GM04504 (cell line): ENCODE data around the gene TRAF1.

Experiments used
- DNase-seq: peaks from one replicate; pipeline ENCODE4 v3.0.0-alpha.2; 2012; ENCODE audit warnings: low read depth

Gene TRAF1

DNA sequence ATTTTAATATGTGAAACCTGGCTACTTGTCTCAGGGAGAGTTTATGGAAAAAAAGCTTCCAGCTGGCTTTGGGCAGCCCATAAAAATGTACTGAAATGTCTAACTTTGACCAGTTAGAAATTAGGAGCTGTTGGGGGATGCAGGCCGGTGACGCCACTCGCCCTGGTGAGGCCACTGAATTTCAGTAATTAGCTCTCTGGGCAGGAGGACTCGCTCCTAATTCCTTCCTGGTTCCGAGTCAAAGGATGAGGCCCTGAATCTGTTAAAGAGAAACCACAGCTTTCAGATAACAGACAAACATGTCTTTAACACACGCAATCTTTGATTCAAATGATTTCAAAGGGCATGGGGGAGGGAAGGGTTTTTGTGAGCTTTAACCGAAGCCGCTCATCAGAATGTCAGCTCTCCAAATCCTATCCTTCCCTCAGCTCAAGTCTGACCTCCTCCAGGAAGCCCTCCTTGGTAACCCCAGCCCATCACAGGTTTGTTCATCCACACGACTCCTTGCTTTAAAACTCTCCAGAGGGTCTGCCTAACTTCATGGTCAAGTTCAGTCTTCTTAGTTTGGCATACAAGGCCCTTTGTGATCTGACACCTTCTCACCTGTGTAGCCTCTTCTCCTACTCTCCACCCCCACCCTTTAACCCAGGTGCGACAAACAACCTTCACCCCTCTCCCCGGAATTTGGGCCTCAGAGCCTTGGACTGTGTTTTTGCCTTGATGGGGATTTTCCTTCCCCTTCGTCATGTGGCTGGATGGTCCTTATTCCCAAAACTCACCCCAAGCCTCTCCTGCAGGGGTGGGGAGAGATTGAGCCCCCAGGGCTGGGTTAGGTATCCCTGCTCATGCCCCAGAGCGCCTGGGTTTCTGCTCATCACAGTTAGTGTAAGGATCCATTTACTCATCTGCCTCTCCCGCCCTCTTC is 36.0 kb downstream of the TRAF1 start:
- no peak for DNase-seq

GRCh38 chr9:120889606-120890271 is 36.9 kb downstream of the TRAF1 start:
- no peak for DNase-seq

DNA sequence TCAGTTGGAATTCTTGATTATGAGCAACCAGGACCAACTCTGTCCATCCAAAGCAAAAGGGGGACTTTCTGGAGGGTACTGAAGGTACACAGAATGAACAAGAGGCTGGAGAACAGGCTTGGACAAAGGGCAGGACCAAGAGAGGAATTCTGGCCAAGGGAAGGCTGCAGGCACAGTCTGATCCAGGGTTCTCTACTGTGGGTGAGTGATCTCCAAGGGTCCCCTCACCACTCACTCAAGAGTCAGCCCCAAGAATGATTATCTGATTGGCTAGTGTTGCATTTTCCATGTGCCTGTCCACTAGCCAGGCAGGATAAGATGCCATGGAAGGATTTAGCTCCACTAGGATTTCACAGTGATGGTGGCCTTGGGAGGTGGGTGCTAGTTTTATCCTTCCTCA is 38.0 kb downstream of the TRAF1 start:
- no peak for DNase-seq

DNA sequence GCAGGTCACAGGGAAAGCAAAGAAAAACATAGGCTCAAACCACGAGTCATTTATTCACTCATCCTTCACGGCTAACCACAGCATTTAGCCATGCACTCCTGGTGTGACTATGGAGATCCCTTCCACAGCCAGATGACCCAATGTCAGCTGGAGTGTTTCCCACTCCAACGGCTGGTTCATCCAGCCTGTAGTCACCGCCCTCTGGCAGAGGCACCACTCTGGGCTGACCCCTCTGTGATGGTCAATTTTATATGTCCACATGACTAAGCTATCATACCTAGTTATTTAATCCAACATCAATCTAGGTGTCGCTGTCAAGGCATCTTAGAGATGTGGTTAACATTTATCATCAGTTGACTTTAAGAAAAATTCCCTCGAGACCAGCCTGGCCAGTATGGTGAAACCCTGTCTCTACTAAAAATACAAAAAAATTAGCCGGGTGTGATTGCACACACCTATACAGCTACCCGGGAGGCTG is 40.1 kb downstream of the TRAF1 start:
- DNase-seq: peak; percentile 72

DNA sequence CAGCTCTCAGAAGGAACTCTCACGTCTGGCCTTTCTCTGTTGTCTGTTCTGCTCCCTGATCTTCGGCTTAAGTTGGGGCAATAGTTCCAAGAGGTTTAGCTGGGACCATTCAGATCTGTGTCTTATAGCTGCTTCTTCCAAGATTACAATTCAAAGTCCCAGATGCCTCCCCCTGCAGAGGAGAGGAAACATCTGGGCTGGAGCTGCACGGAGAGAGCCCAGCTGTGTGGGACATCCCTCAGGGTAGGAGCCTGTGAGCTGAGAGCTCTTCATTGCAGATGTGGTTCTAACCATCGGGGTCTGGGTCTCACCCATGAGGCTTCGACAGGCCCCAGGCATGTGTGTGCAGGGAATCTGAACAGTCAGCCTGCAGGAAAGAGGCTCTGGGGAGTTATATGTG is 40.6 kb downstream of the TRAF1 start:
- no peak for DNase-seq

DNA sequence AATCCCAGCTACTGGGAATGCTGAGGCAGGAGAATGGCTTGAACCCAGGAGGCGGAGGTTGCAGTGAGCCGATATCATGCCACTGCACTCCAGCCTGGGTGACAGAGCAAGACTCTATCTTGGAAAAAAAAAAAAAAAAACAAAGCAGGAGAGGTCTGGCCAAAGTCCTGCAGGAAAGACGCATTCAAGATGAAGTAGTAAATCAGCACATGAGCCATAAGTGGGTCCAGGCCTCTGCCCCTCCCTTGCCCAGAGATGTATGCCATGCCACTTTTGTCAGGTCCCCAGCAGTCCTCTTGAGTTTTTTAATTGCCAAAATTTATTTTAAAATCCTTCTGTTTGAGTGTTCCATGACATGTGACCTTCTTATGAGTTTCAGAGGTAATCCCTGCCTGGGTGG is 41.1 kb downstream of the TRAF1 start:
- DNase-seq: no peak

GRCh38 chr9:120883608-120883996 is 43.0 kb downstream of the TRAF1 start:
- no peak for DNase-seq

GRCh38 chr9:120882935-120883607 is 43.5 kb downstream of the TRAF1 start:
- DNase-seq: no peak

- no peak for DNase-seq
These were observed 47.1 kb downstream of the TRAF1 start for GRCh38 chr9:120879446-120879845.

DNA sequence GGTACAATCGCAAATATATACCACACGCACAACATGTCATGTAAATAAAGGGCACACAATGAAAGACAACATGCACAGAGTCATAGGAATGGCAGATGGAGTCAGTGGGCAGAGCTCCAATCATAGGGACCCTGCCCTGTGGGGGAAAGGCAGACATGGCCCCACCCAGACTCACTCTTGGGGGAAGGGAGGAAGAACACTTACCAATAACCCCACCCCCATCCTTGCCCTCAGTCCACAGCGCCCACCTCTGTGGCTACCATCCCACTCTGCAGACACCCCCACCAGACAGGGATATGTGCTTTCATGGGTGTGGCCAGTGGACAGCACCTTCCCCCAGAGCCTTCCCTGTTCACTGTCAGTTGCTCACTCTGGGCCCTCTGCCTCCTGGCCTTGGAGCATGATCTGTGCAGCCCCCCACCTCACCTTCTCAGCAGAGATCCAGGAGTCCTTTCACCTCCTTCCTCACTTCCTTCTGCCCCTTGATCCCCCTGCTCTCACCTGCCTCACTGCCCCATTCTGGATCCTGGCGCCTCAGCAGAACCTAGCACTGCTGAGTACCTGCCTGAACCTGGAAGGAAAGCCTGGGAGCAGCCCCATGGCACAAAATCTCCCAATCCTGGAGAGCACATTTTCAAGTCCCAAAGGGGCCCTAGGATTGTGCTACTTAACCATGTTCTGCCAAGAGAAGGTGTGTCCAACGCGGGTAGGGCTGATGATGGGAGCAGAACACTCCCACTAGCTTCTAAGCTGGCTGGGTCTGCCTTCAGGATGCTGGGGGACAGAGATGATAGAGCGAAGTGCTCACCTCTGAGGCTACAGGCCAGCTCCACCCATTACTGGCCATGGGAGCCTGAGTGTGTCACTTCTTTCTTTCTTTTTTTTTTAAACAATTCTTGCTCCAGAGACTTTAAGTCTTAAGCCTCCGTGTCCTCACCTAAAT is 48.1 kb downstream of the TRAF1 start:
- DNase-seq: no peak

DNA sequence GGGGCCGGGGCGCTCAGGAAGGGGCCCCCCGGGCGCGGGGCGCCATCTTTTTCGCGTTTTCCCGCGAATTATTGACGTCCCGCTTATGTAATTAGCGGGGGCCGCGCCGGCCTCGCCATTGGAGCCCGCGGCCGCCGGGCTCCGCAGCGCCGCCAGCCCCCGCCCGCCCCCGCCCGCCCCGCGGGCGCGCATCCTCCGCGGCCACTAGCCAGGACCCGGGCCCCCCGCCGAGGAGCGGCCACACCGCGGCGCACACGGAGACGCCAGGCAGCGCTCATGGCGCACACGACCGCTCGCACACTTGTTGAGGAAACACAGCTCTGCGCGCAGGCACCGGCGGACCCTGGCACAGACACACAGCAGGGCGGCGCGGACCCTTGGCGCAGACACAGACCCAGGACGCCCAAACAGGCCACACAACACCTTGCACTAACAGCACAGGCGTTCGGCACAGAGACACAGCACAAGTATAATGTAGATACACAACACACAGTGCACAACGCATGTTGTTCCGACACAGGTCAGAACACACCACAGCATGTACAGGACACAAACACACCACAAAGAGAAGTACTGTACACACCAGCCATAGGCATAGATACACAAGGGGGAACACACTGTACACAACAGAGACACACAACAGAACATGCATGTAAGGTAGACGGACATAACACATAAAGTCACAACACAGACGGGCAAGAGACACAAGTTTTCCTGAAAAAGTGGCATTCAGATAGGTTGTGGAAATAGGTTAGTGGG is 49.1 kb downstream of the TRAF1 start:
- DNase-seq: no peak

DNA sequence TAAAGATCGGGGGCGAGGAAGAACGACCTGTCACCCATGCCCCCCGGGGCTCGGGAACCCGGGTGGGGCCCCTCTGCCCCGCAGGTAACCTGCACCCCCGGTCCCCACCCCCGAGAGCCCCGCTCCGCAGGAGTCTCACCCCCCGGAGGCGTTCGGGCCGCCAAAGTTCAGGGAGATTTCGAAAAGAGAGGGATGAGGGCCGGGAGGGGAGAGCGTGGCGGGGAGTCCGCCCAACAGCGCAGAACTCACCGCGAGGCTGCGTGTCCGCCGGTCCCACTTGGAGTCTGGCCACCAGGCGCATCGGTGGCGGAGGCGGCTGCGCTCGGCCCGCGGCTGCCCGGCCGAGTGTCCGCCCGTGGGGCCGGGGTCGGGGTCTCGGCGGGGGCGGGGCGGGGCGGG is 49.8 kb downstream of the TRAF1 start, which contains the start of gene PHF19:
Gene PHF19, minus strand, starts transcription at position 347 of the 399 bp plus-strand sequence. CDS start 2,447 bp downstream, outside the sequence.
- DNase-seq: no peak

DNA sequence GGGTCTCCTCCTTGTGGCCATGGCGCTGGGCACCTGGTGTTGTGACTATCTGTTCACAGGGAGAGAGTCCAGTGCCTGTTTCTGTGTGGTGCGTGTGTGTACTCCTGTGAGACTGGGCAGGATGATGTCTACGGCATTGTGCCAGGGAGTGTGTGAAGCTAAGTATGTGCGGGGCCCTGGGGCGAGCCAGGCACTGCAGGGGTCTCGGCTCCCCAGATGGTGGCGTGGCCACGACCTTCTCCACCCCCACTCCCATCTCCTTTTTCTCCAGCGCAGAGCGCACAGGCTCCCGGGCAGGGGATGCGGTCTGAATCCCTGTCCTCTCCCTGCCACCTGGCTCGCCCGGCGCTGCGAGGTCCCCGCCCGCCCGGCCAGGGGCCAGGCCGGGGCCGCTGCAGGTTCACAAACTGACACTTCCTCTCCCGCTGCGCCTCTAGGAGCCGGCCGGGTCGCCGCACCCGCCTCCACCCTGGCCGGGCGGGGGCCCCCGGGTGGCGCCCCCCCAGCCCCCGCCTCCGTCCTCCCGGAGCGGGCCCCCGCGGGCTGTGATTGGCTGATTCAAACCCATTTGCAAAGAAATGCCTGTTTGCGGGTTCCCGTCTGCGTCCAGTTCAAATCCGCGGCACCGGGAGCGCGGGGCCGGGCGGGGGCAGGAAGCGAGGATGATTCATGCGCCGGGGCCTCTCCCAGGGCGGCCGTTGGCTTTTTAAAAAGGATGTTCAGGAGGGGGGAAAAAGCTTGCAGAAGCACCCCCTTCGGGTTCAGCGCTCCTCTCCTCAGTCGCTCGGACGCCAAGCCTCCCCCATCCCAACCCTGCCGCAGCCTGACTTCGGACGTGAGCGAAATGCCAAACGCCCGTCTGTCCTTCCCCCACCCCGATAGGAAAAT is 50.4 kb downstream of the TRAF1 start:
- peak; percentile 58 for DNase-seq

GRCh38 chr9:120875643-120875953 is 51.0 kb downstream of the TRAF1 start:
- DNase-seq: no peak

DNA sequence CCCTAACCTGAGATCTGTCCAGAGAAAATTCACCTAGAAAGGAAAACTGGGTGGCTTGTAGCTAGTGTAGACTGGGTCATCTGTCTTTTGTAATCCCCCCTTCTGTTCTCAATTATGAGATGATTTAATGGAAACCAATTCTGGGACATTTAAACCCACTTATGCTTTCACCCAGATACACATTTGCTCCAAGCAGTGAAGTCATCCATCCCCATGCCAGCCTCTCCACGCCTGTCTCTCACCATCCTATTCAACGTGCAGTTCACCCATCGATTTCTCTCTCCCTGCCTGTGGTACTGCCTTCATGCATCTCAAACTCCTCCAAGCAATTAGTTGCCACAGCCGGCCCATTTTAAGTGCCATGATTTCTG is 51.4 kb downstream of the TRAF1 start:
- no peak for DNase-seq

DNA sequence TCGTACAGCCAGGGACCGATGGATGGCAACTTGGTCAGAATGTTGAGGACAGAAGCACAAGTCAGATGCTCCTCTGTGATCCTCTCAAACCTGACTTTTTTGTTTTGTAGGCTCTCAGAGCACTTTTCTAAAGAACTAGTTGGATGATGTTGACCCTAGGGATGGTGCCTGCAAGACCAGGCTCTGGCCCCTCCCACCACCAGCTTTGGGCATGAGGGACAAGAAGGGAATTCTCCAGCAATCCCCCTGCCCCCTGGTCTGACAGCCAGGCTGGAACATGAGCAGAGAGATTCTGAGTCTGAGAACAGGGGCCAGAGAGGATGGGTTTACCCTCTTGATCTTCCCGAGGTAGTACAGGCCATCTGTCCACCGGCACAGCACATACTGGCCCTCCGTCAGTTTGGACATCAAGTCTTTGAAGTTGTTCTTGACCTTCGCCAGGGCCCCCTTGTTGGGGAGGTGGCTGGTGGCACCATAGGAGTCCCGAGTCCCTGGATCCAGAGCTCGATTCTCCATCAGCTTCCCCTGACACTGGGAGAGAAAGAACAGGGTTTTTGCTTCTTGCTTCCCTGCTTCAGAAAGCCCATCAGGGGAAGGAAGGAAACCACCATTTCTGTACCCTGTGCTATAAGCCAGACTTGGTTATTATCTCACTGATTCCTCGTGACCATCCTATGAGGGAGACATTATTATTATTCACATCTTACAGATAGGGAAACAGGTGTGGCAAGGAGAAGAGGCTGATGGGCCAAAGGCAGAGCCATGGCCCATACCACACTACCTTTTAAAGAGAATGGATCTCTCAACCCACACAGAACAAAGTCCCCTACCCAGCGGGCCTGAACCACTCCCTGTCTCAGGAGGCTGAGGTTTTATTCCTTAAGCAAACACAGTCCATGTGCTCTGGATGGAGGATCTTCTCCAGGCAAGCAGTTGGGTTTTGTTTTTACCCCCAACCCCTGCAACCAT is 52.1 kb downstream of the TRAF1 start:
- no peak for DNase-seq

DNA sequence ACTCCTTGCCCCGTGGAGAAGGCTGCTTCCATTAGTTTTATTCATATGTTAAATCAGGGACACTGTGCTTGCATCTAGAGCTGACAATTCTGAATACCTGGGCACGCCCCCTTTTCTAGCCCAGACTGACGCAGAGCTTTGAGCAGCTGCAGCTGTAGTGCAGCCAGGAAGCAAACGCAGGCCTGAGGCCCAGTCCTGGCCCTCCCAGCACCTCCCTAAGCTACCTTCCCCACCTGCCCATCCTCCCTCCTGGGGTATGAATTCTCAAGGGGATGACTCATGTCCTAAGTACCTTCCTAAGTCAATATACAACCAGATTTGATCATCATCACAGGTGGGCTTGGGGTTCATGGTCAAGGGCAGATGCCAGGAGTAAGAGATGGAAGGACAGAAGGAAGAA is 53.1 kb downstream of the TRAF1 start:
- no peak for DNase-seq

- no peak for DNase-seq
These were observed 53.6 kb downstream of the TRAF1 start for GRCh38 chr9:120872791-120873502.
